ENCODE results near the gene HEBP2. TPM values are rescaled to one million over a fixed set of nuclear protein-coding genes. Genes with fewer than 3 reads are reported as not detected.

The HEBP2 gene
- total and polyA plus RNA-seq, 2 of the 13 experiments (the other 11 are each of a cell fraction or from before 2014, with no cell fraction given): 16.0 to 72.8 TPM

GRCh38 chr6:138419766-138420165, 15.7 kb downstream of the HEBP2 start (continued):
- TF ChIP-seq ASH2L (IDR thresholded peaks at IDR 0.05; ENCODE audit: insufficient read length, low read depth, low read length): no peak
- TF ChIP-seq SAP130 (CRISPR knock-in tag; IDR thresholded peaks at IDR 0.05; ENCODE audit: low read depth): no peak
- no peak for TF ChIP-seq ZNF407 (CRISPR knock-in tag; IDR thresholded peaks at IDR 0.05; ENCODE audit: not compliant biosample characterization)
- TF ChIP-seq SIX4 (CRISPR knock-in tag; IDR thresholded peaks at IDR 0.05): no peak
- TF ChIP-seq HNF1A (IDR thresholded peaks at IDR 0.05; ENCODE audit: low read depth): no peak
- TF ChIP-seq HNF1A (CRISPR knock-in tag; IDR thresholded peaks at IDR 0.05; ENCODE audit: borderline replicate concordance): no peak
- no peak for TF ChIP-seq SP1 (IDR thresholded peaks at IDR 0.05)
- no peak for TF ChIP-seq SP1 (CRISPR knock-in tag; IDR thresholded peaks at IDR 0.05)
- no peak for TF ChIP-seq CEBPZ (IDR thresholded peaks at IDR 0.05; ENCODE audit: low read length)
- TF ChIP-seq HNF4G (IDR thresholded peaks at IDR 0.05; ENCODE audit: borderline replicate concordance, low read depth, low read length): peak; percentile 48; the same call in 1 of the 2 replicates
- TF ChIP-seq HNF4G (CRISPR knock-in tag; IDR thresholded peaks at IDR 0.05; ENCODE audit: borderline replicate concordance, low read depth): no peak
- TF ChIP-seq BRF2 (CRISPR knock-in tag; IDR thresholded peaks at IDR 0.05): no peak
- peak; percentile 48; the same call in 1 of the 2 replicates for TF ChIP-seq POGZ (CRISPR knock-in tag; IDR thresholded peaks at IDR 0.05)
- TF ChIP-seq ZNF773 (CRISPR knock-in tag; IDR thresholded peaks at IDR 0.05; ENCODE audit: borderline replicate concordance): no peak
